ENCODE measurements around the gene CTTN.

The CTTN gene

DNA sequence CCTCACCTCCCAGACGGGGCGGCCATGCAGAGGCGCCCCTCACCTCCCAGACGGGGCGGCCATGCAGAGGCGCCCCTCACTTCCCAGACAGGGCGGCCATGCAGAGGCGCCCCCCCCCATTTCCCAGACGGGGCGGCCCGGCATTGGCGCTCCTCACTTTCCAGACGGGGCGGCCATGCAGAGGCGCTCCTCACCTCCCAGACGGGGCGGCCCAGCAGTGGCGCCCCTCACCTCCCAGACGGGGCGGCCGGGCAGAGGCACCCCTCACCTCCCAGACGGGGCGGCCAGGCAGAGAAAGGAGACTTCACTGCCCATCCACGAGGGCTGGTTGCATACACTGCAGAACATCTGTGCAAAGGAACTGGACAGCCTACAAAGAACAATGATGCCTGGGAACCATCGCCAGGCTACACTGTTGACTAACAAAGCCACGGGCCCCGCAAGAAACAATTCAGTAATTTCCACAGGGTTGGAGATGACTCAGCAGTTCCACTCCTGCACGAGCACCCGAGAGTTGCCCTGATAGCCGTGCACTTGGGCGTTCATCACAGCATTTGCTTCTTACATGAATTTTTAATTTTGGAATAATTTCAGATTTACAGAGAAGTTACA is 58.7 kb downstream of the CTTN start:
- no peak for DNase-seq

DNA sequence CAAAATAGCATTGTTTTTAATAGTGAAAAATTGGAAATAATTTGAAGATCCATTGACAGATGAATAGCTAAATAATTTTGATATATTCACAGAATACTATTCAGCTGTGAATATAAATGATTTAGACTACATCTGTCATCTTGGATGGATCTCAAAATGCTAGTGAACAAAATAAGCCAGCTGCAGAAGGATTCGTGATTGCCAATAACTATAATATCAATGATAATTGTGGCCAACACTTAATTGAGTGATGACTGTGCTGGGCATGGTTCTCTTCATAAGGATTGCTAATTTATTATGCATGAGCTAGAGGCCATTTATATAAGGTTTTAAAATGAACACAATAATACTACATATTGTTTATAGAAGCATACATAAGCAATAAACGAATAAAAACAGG is 60.4 kb downstream of the CTTN start:
- DNase-seq: no peak

DNA sequence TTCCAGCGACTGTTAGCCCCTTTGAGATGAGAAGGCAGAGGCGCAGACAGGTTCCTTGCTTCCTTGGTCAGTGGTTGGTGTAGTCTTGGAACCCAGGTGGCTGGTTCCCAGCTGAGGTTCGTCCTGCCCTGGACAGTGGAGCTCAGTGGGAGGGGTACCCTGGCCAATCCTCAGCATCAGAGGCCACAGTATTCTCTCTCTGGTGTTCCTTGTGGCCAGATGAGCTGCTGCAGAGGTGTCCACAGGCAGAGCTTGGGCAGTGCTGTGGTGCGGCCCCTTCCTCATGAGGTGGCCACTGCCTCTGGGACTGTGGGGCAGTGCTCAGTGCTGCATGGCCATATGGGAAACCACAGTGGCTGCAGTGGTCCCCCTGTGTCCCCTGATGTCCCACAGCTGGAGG is 61.8 kb downstream of the CTTN start:
- DNase-seq: no peak

DNA sequence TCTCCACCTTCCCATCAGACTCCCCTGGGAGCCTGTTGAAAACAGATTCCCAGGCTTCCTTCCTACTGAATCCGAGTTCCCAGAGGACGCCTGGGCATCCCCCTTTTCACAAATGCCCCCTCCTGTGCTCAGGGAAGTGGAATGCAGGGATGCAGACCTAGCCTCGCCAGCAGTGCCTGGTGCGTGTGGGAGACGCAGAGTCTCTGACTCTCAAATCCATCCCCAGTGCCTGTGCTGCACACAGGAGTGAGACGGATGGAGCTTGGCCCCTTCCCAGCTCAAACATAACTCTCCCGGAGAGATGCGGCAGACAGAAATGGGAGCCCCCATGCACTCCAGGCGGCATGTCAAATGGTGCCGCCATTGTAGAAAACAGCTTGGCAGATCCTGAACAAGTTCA is 62.6 kb downstream of the CTTN start:
- DNase-seq: no peak

DNA sequence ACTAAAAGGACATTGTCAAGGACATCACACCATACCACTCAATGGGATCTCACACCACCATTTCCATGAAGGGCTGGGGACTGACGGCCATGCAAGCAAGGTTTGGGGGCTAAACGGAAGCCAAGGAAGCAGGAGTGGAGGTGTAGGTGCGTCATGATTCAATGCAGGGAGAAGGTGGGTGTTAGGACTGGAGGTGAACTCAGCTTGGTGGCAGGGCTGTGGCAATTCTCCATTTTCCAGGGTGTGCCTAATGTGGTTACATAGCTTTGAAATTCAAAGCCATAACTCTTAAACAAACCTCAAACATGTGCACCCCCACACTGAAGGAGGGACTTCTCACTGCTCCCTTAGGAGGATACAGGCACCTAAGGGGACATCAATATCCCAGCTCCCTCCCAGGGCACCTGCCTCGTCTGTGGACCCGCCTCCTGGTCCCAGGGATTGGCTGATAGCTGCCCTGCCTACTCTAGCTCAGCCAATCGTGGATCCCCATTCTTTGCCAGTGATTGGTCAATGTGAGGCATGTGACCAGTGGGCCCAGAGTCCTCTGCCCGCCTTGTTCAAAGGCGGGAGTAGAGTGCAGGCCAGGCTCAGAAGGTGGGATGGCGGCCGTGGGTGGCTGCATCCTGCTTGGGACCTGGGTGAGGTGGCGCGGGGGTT is 64.6 kb downstream of the CTTN start:
- DNase-seq: no peak

DNA sequence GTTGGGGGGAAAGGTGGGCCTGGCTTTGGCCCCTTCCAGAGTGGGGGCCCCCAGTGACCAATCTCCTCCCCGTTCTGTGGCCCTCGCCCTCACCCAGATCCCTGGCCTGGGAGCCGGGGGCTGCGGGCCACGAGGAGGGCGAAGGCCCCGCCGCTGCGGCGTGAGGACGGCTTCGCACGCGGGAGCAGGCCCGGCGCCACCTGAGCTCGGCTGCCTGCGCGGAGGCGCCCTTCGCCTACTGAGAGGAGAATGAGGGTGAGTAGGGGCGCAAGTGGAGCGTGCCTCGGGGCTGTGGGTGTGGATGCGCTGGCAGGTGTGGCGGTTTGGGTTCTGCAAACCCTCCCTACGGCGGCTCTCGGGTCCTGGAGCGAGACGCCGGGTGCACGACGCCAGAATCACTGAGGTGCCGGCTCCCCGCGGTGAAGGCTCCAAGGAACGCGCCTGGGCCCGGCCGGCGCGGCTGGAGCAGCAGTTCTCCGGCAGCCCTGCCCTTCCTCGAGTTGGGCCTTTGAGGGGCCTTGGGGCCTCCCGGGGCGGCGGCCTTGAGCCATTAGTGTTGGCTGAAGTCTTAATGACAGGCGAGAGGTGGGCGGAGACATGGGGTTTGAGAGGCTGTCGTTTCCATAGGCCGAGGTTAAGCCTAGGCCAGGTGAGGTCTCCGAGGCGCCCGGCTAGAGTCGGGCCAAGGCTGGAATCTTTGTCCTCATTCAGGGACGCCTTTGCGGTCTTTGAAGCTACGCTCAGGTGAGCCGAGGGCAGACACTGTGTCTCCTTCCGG is 65.3 kb downstream of the CTTN start:
- DNase-seq: no peak

DNA sequence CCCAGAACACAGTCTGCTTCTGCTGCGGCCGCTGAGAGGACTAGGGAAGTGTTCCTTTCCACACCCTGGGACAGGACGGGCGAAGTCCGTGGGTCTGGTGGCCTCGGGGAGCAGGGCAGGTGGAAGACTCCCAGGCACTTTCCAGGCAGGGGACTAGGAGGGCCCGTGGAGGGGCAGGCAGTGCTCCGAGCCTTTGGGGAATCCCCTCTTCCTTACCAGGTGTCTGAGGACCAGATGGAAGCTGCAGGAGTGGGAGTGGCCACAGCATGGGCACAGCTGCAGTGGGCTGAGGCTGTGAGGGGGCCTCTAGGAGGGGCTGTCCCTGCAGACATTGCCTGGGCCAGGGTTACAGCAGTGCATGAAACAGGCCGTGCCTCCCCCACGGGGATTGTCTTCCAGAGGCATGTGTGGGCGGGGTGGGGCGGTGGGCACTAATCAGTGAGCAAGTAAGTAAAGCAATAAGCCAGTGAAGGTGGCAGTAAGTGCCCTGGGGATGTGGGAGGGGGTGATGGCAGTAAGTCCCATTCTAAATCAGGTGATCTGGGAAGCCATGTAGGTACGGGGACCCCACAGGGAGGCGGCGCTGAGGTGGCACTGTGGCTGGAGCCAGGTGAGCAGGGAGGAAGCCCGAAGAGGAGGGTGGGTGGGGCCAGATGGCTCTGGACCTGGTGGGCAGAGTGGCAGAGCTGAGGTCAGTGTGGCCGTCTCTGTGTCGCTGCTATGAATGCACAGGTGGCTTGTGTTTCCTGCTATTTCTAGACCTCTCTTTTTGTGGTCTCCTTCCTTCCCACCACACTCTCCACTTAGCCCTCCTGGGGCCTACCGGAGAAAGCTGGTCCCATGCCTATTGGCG is 66.4 kb downstream of the CTTN start:
- no peak for DNase-seq

DNA sequence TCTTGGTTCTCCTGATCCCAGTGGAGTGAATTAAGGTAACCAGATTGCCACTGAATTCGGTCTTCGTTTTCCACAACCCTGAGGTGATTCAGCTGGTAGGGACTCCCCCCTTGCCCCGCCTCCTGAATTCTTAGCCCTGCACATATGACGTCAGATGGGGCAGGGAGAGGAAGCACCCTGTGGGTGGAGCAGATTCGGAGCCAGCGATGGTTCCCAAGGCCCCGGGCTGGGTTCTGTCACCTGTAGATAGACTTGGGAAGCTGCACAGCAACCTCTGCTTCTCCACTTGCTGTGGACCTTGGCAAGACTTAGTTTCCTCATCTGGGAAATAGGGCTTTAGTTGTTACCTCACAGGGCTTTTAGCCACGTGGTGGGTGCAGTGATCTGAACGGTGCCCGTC is 67.8 kb downstream of the CTTN start:
- DNase-seq: no peak

DNA sequence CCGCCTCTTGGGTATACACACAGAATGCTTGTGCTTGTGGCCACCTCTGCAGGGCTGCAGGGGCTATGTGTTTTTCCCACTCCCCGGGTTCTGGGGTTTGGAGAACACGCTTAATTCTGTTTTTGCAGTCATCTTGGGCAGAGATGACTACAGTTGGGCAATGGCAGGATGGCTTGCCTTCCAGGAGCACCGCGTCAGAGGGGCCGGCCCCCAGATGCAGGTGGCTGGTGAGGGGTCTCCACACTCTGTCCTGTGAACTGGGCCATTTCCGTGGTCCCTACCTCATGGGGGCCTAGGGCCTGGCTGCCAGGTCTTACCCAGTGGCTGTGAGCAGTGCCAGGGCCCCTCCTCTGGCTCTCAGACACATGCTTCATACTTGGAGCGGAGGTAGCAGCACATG is 68.3 kb downstream of the CTTN start:
- no peak for DNase-seq

DNA sequence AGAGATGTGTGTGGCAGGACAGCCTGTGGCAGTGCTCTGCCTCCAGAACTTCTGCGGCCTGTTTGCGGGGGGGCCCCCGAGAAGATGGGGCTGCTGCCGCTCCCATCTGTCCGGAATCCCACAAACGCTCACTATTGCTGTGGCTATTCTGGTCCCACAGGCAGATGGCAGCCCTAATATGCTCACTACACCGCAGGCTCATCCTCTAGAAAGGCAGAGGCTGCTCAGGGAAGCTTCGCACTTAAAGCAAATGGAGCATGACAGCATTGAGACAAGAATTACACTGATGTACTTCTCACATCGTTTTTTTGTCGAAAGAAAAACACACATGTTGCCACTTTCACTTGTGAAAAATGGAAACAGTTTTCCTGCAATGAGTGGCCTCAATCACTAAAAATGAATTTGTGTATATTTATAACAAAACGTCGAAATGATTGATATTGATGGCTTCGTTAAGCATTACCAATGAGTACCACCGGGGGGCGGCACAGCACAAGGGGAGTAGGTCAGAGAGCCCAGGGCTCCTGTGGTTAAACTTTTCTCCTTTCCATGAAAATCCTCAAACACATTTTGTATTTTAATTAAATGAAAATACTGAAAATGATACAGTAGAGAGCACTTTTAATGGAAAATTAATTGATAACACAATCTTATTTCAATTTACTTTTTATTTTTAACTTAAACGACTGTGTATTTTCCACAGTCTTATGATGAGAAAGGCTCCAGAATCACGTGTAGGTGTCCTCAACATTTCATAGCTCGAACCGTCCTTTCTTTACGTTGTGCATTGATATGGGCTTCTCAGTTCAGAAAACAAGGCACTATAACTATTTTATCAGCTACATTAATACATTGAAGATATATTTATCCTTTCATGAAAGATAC is 69.1 kb downstream of the CTTN start:
- peak in 1 of 2 donors; percentile 12 for DNase-seq

DNA sequence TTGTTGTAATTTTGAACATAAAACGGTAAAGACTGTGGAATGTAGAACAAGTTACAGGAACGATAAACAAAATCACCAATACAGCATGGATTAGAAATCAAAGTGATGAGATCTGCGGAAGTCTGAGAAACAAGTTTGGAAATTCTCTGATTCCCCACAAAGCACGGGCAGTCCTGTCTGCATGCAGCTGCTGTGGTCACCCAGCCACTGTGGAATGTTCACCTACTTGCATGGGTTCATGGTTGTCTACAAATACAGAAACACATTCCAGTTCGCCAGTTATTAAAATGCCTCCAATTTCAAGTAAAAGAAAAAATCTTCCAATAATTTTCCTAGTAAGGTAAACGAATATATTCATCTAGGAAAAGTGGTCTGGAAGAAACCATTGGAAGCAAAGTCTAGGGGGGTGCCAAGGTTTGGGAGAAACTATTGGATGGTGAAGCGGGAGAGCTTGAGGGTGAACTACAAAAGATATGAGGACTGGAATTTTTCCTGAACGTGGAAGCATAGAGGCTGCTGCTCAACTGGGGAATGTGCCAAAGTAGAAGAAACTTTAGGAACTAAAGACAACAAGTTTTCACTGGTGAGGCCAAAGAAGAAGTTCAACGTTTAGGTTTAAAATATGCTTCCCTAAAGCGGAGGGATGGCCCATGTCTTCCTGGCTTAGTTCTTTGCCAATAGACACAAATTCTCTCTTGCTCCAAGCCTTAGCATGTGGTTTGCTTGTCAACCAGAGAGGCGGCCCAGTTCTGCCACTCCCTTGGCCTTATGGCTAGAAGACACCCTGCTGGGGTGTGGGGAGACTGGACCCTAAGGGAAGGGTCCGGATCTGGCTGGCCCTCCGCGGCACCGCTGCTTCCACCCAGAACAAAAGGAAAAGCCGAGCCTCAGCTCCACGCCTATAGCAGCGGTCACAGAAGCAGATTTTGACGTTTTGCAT is 70.2 kb downstream of the CTTN start:
- DNase-seq: no peak

DNA sequence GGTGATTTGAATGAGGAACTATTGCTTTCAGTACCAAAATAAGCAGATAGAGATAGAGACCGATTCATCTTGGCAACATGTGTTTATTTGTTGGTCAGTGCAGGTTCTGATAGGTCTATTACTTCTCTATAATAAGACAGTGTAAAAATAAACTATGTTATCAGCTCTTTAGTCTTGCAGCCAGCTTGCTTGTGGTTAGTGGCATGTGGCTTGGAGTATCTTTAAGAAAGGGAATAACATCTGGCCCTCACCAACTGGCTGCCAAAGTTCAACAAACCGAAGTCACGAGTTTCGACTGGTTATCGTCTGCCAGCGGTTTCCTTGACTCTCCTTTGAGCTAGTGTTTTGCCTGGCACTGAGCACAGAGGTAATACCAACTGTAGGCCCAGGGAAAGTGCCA is 71.8 kb downstream of the CTTN start:
- no peak for DNase-seq

DNA sequence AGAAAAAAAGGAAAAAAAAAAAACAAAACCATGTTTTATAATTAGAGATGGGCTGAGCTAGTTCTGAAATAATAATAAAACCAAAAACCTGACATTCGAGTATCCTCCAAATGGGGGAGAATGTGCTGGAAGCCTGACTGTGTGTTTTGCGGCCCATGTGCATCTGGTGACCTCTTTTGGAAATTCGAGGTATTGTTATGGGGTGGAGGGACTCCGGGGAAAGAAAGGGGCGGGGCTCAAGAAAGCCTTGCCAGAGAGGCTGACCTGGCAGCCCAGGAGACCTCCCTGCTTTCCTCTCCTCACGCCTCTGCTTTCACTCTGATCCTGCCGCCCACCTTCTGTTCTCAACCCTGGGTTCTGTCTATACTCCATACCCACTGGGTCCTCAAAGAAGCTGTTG is 72.9 kb downstream of the CTTN start:
- no peak for DNase-seq

DNA sequence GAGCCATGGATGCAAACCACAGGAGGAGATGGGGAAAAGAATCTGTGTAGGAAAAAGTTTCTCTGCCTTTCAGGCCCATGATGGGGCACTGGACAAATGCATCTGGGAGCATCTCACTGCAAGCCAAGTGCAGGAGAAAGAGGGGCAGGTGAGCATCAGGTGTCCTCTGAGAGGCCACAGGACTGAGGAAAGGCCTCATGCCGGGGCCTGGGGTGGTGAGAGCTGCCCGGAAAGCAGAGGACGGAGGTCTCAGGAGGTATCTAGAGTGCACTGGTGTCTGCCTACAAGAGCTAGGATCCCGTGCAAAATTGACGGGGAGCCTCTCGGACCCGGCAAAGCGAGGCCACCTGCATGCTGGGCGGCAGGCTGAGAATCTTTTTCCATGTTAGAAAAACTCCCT is 73.9 kb downstream of the CTTN start:
- no peak for DNase-seq

DNA sequence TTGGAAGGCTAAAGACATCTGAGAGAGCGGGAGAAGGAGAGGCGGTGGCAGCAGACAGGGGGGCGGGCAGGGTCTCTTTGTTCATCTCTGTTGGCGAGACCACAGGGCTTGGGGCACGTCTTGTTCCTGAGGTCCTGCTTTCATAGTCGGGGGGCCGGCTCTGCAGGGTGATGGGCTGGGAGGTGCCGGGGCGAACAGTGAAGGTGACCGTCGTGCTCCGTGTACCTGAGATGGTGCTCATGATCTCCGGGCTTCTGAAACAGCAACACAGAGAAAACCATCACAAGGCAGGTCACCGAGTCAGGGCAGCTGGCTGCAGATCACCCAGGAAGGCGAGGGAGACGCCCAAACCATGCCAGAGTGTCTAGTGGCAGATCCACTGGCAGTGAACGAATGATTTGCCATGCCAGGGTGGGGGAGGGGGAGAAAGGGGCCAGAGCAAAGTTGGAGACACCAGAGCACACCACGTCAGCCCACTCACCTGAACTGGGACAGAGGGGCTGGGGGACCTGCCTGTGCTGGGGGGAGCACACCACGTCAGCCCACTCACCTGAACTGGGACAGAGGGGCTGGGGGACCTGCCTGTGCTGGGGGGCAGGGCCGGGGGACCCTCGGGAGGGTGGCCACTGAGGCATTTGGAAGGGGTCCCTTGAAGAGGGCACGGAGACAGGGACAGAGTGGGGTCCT is 75.0 kb downstream of the CTTN start:
- no peak for DNase-seq

DNA sequence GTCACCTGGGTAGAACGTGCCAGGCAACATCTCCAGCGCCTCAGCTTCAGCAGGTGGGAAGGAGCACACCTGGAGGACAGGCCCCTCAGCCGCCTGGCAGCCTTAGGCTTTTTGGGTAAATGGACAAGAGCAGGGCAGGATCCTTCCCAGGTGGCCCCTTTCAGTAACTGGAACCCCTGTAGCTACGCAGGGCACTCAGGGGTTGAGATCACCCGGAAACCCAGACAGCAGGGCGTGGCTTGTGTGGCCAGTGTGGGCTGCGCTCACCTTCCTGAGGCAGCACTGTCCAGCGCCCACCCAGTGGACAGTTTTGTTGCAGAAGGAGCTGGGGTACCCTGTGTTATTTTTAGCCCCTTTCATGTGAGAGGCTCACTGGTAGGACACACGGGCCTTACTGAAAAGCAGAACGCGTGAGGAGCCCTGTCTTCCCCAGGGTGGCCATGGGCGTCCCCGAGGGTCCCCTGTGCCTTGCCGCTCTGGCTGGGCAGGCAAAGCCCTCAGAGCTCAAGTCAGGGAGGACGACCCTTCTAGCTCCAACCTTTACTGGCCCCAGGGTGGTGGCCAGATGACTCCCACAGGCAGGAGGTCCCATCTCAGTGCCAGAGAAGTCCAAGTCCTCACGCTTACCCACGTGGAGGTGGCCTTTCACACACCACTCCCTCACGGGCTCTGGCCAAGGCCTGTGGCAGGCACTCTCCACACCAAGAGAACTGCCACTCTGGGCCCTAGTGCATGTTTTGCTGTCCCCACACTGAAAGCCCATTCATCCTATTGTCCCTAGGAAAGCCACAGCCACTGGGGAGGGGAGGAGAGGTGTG is 75.8 kb downstream of the CTTN start:
- no peak for DNase-seq

DNA sequence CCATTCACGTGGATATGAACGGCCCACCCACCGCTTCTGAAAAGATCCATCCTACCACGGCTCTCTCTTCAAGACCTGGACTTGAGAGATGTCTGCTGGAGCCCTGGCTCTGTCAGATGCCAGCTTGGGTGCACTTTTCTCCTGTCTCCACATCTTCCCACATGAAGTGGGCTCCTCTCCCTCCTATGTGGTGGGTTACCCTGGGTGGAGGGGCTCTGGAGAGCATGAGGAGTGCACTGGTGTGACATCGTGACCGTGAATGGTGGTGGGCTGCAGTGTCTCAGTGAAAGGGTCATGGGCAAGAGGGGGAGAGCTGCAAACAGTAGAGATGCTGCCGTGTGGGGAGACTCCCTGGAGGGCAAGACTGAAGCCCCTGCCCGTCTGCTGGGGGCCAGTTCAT is 76.4 kb downstream of the CTTN start:
- no peak for DNase-seq

DNA sequence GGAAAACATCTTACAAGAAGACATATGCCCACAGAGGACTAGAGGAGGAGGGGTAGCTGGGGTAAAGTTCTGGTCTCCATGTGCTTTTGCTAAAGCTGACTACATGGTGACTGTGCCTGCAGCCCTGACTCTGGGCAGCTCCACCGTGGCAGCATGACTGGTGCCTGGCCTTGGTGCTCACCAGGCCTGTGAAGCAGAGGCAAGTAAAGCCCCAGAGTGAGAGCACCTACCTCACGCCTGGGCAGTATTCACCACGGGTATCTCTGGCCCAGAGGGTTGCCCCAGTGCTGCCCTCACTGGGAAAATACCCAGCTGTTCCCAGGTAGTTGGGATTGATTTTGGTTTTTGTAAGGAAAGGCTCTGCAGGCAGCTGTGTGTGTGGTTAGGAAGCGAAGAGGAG is 78.3 kb downstream of the CTTN start:
- DNase-seq: no peak

DNA sequence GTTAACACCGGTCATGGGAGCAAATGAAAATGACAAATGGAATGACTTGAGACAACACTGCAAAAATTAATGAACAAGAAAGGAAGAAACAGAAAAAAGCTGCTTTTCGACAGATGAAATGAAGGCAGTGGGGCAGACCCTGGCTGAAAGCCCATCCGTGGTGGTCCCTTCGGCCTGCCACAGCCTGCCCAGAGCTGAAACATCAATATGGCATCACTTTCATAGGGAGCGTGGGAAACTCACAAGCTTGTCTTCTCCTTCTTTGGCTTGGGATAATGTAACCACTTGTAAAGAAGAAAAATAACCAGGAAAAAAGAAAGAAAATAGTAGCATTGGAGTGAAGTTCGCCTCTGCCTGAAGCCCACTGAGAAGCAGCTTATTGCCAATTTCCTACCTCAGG is 78.8 kb downstream of the CTTN start:
- no peak for DNase-seq

DNA sequence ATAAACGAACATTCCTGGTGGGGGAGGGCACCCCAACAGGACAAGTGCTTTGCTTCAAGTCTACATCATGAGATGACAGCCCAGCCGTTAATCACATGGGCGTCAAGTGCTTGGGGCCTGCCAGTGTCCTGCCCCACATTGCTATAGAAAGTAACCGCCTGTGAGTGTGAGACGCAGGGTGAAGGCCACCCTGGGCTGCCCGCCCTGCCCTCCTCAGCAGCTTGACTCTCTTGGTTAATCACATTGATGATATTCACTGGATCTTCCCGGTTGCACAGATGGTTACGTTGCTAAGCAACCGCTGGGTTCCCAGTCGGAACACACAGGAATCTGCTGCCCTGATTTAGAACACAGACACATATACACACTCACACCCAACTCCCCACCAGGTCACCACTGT is 79.3 kb downstream of the CTTN start:
- DNase-seq: no peak
